HG02970 (cell line): ENCODE data around the gene NEK11.
"Not testable (repeated sequence)": the region's sequence is repeated elsewhere in the genome, so short reads cannot be mapped to it uniquely, and the experiment has no call there.

Source experiments
- ATAC-seq: cut with Tn5 transposase; IDR thresholded peaks from one replicate; pipeline ENCODE4 v1.9.1; 2021; ENCODE audit warnings: mild to moderate bottlenecking, moderate library complexity, moderate number of reproducible peaks; ENCODE audit not compliant: unreplicated experiment, low FRiP score

The NEK11 gene

GRCh38 chr3:131038326-131038725, 11.6 kb downstream of the NEK11 start:
- no peak for ATAC-seq

DNA sequence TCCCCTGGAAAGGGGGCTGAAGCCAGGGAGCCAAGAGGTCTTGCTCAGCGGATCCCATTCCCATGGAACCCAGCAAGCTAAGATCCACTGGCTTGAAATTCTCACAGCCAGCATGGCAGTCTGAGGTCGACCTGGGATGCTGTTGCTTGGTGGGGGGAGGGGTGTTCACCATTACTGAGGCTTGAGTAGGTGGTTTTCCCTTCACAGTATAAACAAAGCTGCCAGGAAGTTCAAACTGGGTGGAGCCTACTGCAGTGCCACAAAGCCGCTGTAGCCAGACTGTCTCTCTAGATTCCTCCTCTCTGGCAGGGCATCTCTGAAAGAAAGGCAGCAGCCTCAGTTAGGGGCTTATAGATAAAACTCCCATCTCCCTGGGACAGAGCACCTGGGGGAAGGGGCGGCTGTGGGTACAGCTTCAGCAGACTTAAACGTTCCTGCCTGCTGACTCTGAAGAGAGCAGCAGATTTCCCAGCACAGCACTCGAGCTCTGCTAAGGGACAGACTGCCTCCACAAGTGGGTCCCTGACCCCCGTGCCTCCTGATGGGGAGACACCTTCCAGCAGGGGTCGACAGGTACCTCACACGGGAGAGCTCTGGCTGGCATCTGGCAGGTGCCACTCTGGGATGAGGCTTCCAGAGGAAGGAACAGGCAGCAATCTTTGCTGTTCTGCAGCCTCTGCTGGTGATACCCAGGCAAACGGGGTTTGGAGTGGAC, 15.8 kb downstream of the NEK11 start:
- ATAC-seq: not testable (repeated sequence)

- ATAC-seq: no peak
These were observed 20.9 kb downstream of the NEK11 start for GRCh38 chr3:131047582-131047981.

DNA sequence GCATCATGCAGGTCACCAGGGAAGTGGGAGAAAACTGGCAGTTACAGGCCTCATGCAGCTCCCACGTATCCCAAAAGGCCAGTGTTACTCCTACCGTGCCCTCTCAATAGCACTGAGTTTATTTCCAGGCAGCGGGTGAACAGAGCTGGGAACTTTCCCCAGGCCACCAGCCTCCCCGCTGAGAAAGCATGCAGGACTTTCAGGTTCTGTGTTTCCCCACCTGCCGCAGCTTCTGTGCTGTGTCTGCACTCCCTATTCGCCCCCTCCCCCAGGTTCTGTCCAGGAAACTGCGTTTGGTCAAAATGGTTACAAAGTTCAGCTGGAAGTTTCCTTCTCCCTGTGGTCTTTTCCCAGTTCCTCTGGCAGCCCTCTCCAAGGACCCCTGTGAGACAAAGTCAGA, 21.4 kb downstream of the NEK11 start:
- no peak for ATAC-seq

- no peak for ATAC-seq
These were observed 23.3 kb downstream of the NEK11 start for GRCh38 chr3:131050001-131050400.

- no peak for ATAC-seq
These were observed 26.6 kb downstream of the NEK11 start for GRCh38 chr3:131053043-131053859.

DNA sequence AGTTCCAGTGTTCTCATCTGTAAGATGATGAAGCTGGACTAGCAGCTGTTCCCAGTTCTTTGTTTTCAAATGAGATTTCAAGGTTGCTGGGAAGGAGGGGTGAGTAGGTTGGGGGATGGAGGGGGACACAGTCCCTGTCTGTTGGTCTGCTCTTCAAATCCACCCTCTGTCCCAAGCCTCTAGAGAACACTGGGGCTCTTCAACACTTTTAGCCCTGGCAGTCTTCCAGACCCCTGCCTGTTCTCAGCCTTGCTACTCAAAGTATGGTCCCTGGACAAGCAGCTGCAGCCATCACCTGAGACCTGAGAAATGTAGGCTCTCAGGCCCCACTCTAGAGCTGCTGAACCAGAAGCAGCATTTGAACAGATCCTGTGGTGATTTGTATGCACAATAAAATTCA, 41.3 kb downstream of the NEK11 start:
- ATAC-seq: no peak

DNA sequence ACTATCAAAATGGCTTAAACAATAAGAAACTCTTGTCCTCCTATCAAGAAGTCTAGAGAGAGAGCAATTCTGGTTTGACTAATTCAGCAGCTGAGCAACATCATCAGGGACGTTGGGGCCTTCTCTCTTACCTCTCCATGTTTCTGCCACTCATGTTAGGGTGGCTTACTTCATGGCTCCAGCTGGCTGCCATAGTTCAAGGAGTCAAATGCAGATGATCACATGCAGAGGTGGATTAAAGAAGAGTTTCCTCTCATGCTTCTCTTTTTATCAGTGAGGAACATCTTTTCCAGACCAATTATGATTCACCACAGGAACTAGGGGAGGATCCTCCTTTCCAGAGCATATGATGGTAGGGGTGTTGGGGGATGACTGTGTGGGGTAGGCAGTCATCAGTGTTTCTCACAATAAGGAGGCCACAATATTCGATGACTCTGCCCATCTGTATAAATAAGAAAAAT, 45.5 kb downstream of the NEK11 start:
- no peak for ATAC-seq

DNA sequence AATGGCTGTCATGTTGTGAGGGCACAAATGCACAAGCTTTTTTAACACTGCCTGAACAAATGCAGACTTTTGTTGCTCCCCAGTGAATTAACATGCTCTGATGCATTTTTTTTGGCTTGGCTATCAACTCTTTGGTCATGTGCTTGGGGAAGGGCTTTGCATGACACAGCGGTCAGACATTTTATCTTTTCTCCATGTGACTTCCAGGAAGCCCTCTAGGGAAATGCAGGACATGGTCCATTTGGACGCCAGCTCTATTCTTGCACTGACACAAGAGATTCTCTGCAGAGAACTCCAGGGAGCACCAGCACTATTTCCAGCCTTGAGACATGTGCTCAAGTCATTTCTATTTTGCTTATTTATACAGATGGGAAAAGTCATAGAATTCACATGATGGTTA, 46.2 kb downstream of the NEK11 start:
- no peak for ATAC-seq

DNA sequence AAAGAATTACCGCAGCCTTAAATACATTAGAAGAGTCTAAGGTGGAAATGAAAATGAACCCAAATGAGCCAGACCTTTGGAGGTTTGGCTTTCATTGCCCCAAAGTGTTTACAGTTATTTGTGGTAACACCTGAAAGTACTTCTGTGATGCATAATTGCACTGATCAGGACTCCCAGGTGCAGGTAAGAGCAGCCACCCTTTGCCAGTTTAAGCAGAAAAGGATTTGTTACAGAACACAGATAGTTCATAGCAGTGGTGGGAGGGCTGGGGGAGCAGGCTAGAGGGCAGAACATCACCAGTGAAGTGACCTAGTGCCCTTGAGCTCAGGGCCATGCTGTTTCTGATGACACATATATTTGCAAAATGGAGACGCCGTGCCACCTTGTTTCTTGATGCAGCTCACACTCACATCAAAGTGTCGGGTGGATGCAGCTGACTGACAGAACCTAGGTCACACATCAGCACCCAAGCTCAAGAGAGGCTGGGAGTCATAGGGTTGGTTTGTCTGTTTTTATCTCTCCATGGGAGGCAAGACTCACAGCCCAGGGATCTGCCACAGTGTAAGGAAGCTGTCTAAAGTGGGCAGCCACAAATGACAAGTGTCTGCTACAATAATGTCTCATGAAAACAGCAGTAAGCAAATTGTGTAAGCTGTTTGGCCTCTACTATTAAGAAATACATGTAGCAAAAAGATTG, 49.1 kb downstream of the NEK11 start:
- no peak for ATAC-seq

DNA sequence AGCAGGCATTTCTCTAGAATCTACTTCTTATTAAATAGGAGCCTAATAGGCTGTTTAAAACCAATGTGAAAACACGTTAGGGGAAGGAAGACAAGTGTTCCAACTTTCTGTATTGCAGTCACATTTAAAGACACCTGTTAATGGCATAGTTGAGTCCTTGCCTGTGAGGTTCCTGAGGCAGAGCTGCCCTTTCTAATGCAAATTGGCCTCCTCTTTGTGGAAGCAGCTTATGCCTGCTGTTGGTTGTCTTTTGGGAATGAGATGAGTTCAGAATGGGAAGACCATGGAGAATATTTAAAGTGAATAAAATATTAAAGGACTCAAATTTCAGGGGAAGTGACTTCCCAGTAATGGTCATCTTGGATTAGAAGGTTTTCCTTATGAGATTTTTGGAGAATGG, 51.2 kb downstream of the NEK11 start:
- ATAC-seq: no peak

DNA sequence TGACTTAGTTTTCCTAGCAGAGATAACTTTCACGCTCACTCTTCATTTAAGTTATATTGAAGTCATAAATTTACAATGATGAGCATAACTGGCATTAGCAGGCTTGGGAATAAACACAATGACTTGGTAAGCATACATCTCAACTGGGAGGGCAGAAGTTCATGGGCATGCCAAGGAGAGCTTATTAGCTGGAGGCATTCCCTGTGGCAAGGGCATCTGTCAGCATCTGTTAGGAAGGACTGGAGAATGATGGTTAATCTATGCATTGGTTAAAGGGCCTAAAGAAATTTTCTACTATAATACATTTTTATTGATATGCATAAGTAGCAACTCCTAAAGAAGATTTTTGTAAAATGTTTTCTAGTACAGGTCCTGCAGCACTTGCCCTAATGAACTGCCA, 52.4 kb downstream of the NEK11 start:
- ATAC-seq: no peak

- no peak for ATAC-seq
These were observed 54.5 kb downstream of the NEK11 start for GRCh38 chr3:131081224-131081623.

- ATAC-seq: no peak
These were observed 55.6 kb downstream of the NEK11 start for GRCh38 chr3:131082246-131082645.

- no peak for ATAC-seq
These were observed 56.5 kb downstream of the NEK11 start for GRCh38 chr3:131082871-131083863.

GRCh38 chr3:131091768-131092167, 65.1 kb downstream of the NEK11 start:
- no peak for ATAC-seq

GRCh38 chr3:131107637-131108433, 81.2 kb downstream of the NEK11 start:
- no peak for ATAC-seq

DNA sequence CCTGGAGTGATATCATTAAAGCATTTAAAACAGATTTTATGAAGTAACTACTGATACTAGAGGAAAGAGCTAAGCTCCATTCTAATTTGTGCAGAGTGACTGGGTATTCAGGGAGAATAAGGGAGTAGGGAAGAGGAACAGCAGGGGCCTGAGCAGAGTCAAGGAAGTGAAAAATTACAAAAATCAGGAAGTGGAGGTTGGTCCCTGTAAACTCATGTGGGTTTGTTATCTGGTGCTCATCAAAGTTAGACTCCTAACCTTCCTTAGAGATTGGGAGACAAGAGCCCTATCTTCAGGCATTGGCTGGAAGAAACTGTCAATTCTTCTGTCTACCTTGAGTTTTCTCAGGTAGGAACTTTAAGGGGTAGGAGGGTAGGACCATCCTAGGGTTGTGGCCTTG, 82.5 kb downstream of the NEK11 start:
- ATAC-seq: no peak

- ATAC-seq: no peak
These were observed 83.4 kb downstream of the NEK11 start for GRCh38 chr3:131110087-131110486.
